Bronchial epithelial cell (primary cell): ENCODE measurements around the gene FHOD3. TPM values are rescaled to one million over a fixed set of nuclear protein-coding genes. Genes with fewer than 3 reads are reported as not detected.

Experiments used
- DNase-seq: peaks from one replicate; pipeline ENCODE4 v3.0.0-alpha.2; 2010; ENCODE audit warnings: low read depth
- FAIRE-seq: peaks from 2 replicates; lab custom pipeline; 2011; peaks lifted over from hg19 to GRCh38; lab: Jason Lieb, UNC
- H3K27me3 ChIP-seq: 2 replicates; pipeline ENCODE4 v1.5.1; 2011; ENCODE audit warnings: low read length; ENCODE audit not compliant: control insufficient read depth, insufficient read depth
- H3K36me3 ChIP-seq: 2 replicates; pipeline ENCODE4 v1.5.1; 2011; ENCODE audit warnings: low read length; ENCODE audit not compliant: control insufficient read depth, insufficient read depth
- H3K4me3 ChIP-seq: 2 replicates; pipeline ENCODE4 v1.5.1; 2011; ENCODE audit warnings: mild to moderate bottlenecking, low read depth, low read length, control low read depth
- total RNA-seq: library from RNA; depleted of rRNA; stranded (reverse); fragments of >200 nt; gene quantifications from 2 replicates; pipeline ENCODE4 v1.2.1, GENCODE V29; 2014
- TF ChIP-seq, protein P1 (sequence below): IDR thresholded peaks from 2 replicates; pipeline ENCODE4 v1.5.1; 2011; ENCODE audit warnings: mild to moderate bottlenecking, moderate library complexity, low read length, control low read depth, inconsistent platforms; ENCODE audit not compliant: insufficient read depth, severe bottlenecking

The FHOD3 gene
- total RNA-seq, 1 donor from 2014 or later = 15.8 TPM

DNA sequence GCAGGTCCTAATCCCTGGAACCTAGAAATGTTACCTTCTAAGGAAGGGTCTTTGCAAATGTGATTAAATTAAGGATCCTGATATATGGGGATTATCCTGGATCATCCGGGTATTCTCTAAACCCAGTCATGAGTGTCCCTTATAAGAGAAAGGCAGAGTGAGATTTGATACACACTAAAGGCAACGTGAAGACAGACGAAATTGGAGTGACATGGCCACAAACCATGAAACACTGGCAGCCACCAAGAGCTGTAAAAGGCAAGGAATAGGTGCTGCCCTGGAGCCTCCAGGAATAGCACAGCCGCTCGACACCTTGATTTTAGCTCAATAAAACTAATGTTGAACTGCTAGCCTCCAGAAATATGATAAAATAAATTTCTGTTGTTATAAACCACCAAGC is 486.3 kb downstream of the FHOD3 start:
- no peak for FAIRE-seq
- TF ChIP-seq, protein P1, sequence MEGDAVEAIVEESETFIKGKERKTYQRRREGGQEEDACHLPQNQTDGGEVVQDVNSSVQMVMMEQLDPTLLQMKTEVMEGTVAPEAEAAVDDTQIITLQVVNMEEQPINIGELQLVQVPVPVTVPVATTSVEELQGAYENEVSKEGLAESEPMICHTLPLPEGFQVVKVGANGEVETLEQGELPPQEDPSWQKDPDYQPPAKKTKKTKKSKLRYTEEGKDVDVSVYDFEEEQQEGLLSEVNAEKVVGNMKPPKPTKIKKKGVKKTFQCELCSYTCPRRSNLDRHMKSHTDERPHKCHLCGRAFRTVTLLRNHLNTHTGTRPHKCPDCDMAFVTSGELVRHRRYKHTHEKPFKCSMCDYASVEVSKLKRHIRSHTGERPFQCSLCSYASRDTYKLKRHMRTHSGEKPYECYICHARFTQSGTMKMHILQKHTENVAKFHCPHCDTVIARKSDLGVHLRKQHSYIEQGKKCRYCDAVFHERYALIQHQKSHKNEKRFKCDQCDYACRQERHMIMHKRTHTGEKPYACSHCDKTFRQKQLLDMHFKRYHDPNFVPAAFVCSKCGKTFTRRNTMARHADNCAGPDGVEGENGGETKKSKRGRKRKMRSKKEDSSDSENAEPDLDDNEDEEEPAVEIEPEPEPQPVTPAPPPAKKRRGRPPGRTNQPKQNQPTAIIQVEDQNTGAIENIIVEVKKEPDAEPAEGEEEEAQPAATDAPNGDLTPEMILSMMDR = no peak
- DNase-seq = no peak
- Histone ChIP-seq H3K4me3 (no peak overlapping the region), H3K36me3 (no peaks in the 10 kb centered on the region), H3K27me3 (no peaks in the 10 kb centered on the region)

- no peaks in the 10 kb centered on the region for H3K27me3 ChIP-seq
- no peak overlapping the region for H3K4me3 ChIP-seq
- DNase-seq (peak; percentile 50), FAIRE-seq (peak; percentile 66)
- no peaks in the 10 kb centered on the region for H3K36me3 ChIP-seq
- TF ChIP-seq, protein P1 = no peak
These were observed 489.2 kb downstream of the FHOD3 start for GRCh38 chr18:36786686-36787085.

- H3K27me3 ChIP-seq = no peaks in the 10 kb centered on the region
- DNase-seq (no peak), FAIRE-seq (no peak)
- peaks cover 7% of the 10 kb centered on the region for H3K36me3 ChIP-seq
- TF ChIP-seq, protein P1 = no peak
- no peak overlapping the region for H3K4me3 ChIP-seq
These were observed 495.2 kb downstream of the FHOD3 start for GRCh38 chr18:36792634-36793283.

DNA sequence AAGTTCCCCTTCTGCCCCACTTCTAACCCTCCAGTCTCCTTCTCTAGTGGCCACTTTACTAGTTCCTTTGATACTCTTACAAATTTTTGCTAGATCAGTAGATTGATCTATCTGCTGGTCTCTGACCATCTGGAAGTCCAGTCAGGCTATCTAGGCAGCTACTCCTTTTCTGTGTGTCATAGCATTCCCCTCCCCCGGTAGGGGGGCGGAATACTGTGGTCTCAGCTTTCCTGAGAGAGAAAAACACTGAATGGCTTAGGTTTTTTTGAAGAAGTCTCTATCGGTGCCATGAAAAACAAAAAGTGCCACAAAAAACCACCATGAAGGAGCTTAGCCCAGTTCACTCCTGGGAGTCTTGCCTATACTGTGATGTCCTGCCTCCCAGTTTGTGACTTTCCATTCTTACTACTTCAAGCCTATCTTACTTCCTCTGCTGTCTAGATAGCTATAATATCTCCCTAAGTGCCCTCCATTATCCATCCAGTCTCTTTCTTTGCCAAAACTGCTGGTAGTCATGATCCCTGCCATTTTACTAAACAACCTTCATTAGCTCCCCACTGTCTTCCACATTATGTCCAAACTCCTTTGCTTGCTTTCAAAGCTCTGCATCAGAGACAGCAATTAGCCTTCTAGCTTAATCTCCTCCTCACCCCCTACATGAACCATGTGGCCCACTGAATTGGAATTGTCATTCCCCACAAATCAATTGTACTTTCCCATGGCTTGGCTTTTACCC is 501.4 kb downstream of the FHOD3 start:
- FAIRE-seq (no peak), DNase-seq (no peak)
- Histone ChIP-seq H3K4me3 (no peak overlapping the region), H3K27me3 (no peaks in the 10 kb centered on the region), H3K36me3 (peaks cover 15% of the 10 kb centered on the region)
- TF ChIP-seq, protein P1 = no peak

DNA sequence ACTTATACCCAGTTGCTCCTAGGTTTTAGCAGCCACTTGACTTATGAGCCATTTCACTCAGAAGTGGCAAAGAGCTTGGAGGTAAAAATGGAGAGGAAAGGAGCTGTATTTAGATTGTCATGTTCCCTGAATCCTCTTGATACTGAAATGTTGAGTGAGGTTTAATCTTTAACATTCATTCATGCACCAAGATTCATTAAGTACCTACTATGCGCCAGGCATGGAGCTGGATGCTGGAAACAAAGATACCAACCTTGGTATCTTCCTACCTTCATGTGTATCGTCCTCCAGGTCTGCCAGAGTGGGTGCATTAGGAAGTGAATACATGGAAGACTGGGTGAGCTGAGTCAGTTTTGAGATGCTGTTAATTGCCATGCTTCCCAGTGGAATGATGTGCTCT is 507.6 kb downstream of the FHOD3 start:
- no peak overlapping the region for H3K4me3 ChIP-seq
- FAIRE-seq (no peak), DNase-seq (no peak)
- no peaks in the 10 kb centered on the region for H3K27me3 ChIP-seq
- peaks cover 22% of the 10 kb centered on the region for H3K36me3 ChIP-seq
- TF ChIP-seq, protein P1 = no peak
